Thyroid gland (tissue), 4 donors: Measurements from ENCODE around the gene GALNT9. TPM values are rescaled to one million over a fixed set of nuclear protein-coding genes. Genes with fewer than 3 reads are reported as not detected.
"Not testable (repeated sequence)": the region's sequence is repeated elsewhere in the genome, so short reads cannot be mapped to it uniquely, and the experiment has no call there.

Experiments used
- DNase-seq, 2 donors: peaks; one replicate each; pipeline ENCODE4 v3.0.0-alpha.2; 2019
- H3K27ac ChIP-seq, 3 donors: fragments of 200-600 bp; sonication (generic); 1 replicate in 2 of 3; 2 replicates in 1 of 3; pipeline ENCODE4 v1.5.1; 2016 to 2019; ENCODE audit warnings: mild to moderate bottlenecking in 1 of 3, moderate library complexity in 1 of 3
- H3K27me3 ChIP-seq: fragments of 200-600 bp; sonication (generic); one replicate; pipeline ENCODE4 v1.5.1; 2019
- H3K36me3 ChIP-seq, 2 donors: fragments of 200-600 bp; sonication (generic); one replicate each; pipeline ENCODE4 v1.5.1; 2016 to 2019
- H3K4me1 ChIP-seq, 2 donors: fragments of 200-600 bp; sonication (generic); one replicate each; pipeline ENCODE4 v1.5.1; 2017 to 2019
- H3K4me3 ChIP-seq, 3 donors: fragments of 200-600 bp; sonication (generic); replicated peaks in 1 of 3; 1 replicate in 2 of 3; 2 replicates in 1 of 3; pipeline ENCODE4 v1.5.1; 2016; ENCODE audit warnings: mild to moderate bottlenecking in 1 of 3
- H3K9me3 ChIP-seq: fragments of 200-600 bp; sonication (generic); one replicate; pipeline ENCODE4 v1.5.1; 2017
- CTCF ChIP-seq, 6 experiments: fragments of 200-600 bp in 3 of 6; fragments of 450-650 bp in 3 of 6; sonication (generic) in 3 of 6; IDR thresholded peaks; one replicate each; pipeline ENCODE4 v1.5.1; 2016 to 2019; ENCODE audit warnings: antibody characterized with exemption in 6 of 6, mild to moderate bottlenecking in 2 of 6, inconsistent platforms in 1 of 6, moderate library complexity in 1 of 6
- POLR2A ChIP-seq, 2 donors: fragments of 450-650 bp; IDR thresholded peaks; one replicate each; pipeline ENCODE4 v1.6.1; 2017; ENCODE audit warnings: antibody characterized with exemption in 2 of 2, mild to moderate bottlenecking in 2 of 2, moderate library complexity in 1 of 2
- WGBS, 2 donors: methylation state at CpG; one replicate each; pipeline ENCODE4 v1.1.5; 2017; 5-methylcytosine and 5-hydroxymethylcytosine counted together
- intact Hi-C: fragments of 100-400 bp; cut with DNase I; formaldehyde crosslinking; loops from one replicate; pipeline ENCODE4 v1.15.1; 2023
- total RNA-seq, 4 donors: library from RNA; depleted of rRNA; stranded (reverse); fragments of >200 nt; gene quantifications; one replicate each; pipeline ENCODE4 v1.2.3, GENCODE V29; 2016

GALNT9 gene
- total RNA-seq, 4 donors from 2014 or later, result 2.2 to 29.2 (median 15.9) TPM

- no peak for TF ChIP-seq CTCF (IDR thresholded peaks at IDR 0.05)
- no peak for TF ChIP-seq POLR2A (IDR thresholded peaks at IDR 0.05)
- H3K9me3 ChIP-seq, result no peaks in the 10 kb centered on the region
- no peak overlapping the region for H3K4me3 ChIP-seq
- 88 to 89% methylated on average over 36 to 41 of the region's 44 CpGs for WGBS, 2 donors
- no peak for DNase-seq
- H3K27ac ChIP-seq, result no peak overlapping the region
- H3K27me3 ChIP-seq, result no peaks in the 10 kb centered on the region
- H3K4me1 ChIP-seq, result peaks cover 31 to 44% of the 10 kb centered on the region in 2 donors
- H3K36me3 ChIP-seq, result no peaks in the 10 kb centered on the region
- intact Hi-C loops, result no loop called here
These were observed 60.0 kb downstream of the GALNT9 start for GRCh38 chr12:132269271-132269968.

GRCh38 chr12:132268674-132269073 is 60.7 kb downstream of the GALNT9 start:
- TF ChIP-seq POLR2A (IDR thresholded peaks at IDR 0.05) (no peak), CTCF (IDR thresholded peaks at IDR 0.05) (no peak)
- Histone ChIP-seq H3K36me3 (no peaks in the 10 kb centered on the region), H3K9me3 (no peaks in the 10 kb centered on the region), H3K4me3 (no peak overlapping the region), H3K4me1 (peaks cover 24 to 37% of the 10 kb centered on the region in 2 donors), H3K27me3 (no peaks in the 10 kb centered on the region), H3K27ac (no peak overlapping the region)
- intact Hi-C loops, result no loop called here
- DNase-seq, result no peak
- 69 to 84% methylated on average over 24 to 26 of the region's 26 CpGs for whole genome bisulfite sequencing, 2 donors

- no peaks in the 10 kb centered on the region for H3K9me3 ChIP-seq
- no peaks in the 10 kb centered on the region for H3K27me3 ChIP-seq
- H3K36me3 ChIP-seq, result no peaks in the 10 kb centered on the region
- no peak for DNase-seq
- intact Hi-C loops, result no loop called here
- 94 to 97% methylated on average over 10 of the region's 10 CpGs for WGBS, 2 donors
- TF ChIP-seq POLR2A (IDR thresholded peaks at IDR 0.05) (no peak), CTCF (IDR thresholded peaks at IDR 0.05) (no peak)
- H3K4me1 ChIP-seq, result peaks cover 18 to 31% of the 10 kb centered on the region in 2 donors
- no peak overlapping the region for H3K4me3 ChIP-seq
- no peak overlapping the region for H3K27ac ChIP-seq
These were observed 61.5 kb downstream of the GALNT9 start for GRCh38 chr12:132267873-132268272.

GRCh38 chr12:132266802-132267201 is 62.6 kb downstream of the GALNT9 start:
- Histone ChIP-seq H3K9me3 (no peaks in the 10 kb centered on the region), H3K36me3 (no peaks in the 10 kb centered on the region), H3K27ac (no peak overlapping the region), H3K27me3 (no peaks in the 10 kb centered on the region), H3K4me1 (peaks cover 13 to 21% of the 10 kb centered on the region in 2 donors), H3K4me3 (no peak overlapping the region)
- intact Hi-C loops, result no loop called here
- WGBS, 2 donors, result 90 to 92% methylated on average over 13 to 18 of the region's 18 CpGs
- TF ChIP-seq CTCF (IDR thresholded peaks at IDR 0.05), result no peak
- TF ChIP-seq POLR2A (IDR thresholded peaks at IDR 0.05), result no peak
- DNase-seq, result no peak

- no peak overlapping the region for H3K4me3 ChIP-seq
- H3K9me3 ChIP-seq, result no peaks in the 10 kb centered on the region
- TF ChIP-seq POLR2A (IDR thresholded peaks at IDR 0.05), result no peak
- TF ChIP-seq CTCF (IDR thresholded peaks at IDR 0.05), result no peak
- intact Hi-C loops, result no loop called here
- peaks cover 8 to 17% of the 10 kb centered on the region in 2 donors for H3K4me1 ChIP-seq
- no peak for DNase-seq
- 94 to 97% methylated on average over 6 to 8 of the region's 9 CpGs for WGBS, 2 donors
- no peaks in the 10 kb centered on the region for H3K27me3 ChIP-seq
- no peak overlapping the region for H3K27ac ChIP-seq
- peaks cover 0 to 3% of the 10 kb centered on the region in 2 donors for H3K36me3 ChIP-seq
These were observed 63.0 kb downstream of the GALNT9 start for GRCh38 chr12:132266370-132266769.

GRCh38 chr12:132265822-132266221 is 63.6 kb downstream of the GALNT9 start:
- 96 to 97% methylated on average over 27 of the region's 27 CpGs for WGBS, 2 donors
- DNase-seq, intact Hi-C loops, H3K36me3 ChIP-seq, H3K9me3 ChIP-seq, H3K27ac ChIP-seq, H3K27me3 ChIP-seq, H3K4me3 ChIP-seq: not testable (repeated sequence)
- H3K4me1 ChIP-seq, result peaks cover 4 to 15% of the 10 kb centered on the region in 2 donors
